GM11168 (cell line): Measurements from ENCODE around the gene DTL.
"Not testable (repeated sequence)": the region's sequence is repeated elsewhere in the genome, so short reads cannot be mapped to it uniquely, and the experiment has no call there.

Experiments
- in situ Hi-C: fragments of 300-500 bp; cut with MboI; formaldehyde crosslinking; loops from one replicate; pipeline ENCODE4 v1.12.0; 2022; ENCODE audit warnings: low sequenced_read_pairs; ENCODE audit not compliant: unreplicated experiment

The DTL gene, protein sequence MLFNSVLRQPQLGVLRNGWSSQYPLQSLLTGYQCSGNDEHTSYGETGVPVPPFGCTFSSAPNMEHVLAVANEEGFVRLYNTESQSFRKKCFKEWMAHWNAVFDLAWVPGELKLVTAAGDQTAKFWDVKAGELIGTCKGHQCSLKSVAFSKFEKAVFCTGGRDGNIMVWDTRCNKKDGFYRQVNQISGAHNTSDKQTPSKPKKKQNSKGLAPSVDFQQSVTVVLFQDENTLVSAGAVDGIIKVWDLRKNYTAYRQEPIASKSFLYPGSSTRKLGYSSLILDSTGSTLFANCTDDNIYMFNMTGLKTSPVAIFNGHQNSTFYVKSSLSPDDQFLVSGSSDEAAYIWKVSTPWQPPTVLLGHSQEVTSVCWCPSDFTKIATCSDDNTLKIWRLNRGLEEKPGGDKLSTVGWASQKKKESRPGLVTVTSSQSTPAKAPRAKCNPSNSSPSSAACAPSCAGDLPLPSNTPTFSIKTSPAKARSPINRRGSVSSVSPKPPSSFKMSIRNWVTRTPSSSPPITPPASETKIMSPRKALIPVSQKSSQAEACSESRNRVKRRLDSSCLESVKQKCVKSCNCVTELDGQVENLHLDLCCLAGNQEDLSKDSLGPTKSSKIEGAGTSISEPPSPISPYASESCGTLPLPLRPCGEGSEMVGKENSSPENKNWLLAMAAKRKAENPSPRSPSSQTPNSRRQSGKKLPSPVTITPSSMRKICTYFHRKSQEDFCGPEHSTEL

GRCh38 chr1:212035123-212035834 lies at the start of gene DTL, which contains the start of gene INTS7:
Gene DTL (plus strand): TSS chr1:212035748. CDS start chr1:212035891, 143 bp downstream.
Gene INTS7 (minus strand): TSS chr1:212035557. CDS start chr1:212035437, 120 bp downstream.
- in situ Hi-C loops: loop anchor here (25.0 kb wide), 1 partner anchor 348 kb away; the partner anchor contains the start of gene NEK2

GRCh38 chr1:211986628-211987254 lies 48.8 kb upstream of the DTL start:
- in situ Hi-C loops: no loop called here

- in situ Hi-C loops: no loop called here
Observed at GRCh38 chr1:211991695-211992094, 43.9 kb upstream of the DTL start.

- in situ Hi-C loops: not testable (repeated sequence)
Observed at GRCh38 chr1:211997426-211997825, 38.1 kb upstream of the DTL start.

- in situ Hi-C loops: no loop called here
Observed at GRCh38 chr1:212002536-212002935, 33.0 kb upstream of the DTL start.

DNA sequence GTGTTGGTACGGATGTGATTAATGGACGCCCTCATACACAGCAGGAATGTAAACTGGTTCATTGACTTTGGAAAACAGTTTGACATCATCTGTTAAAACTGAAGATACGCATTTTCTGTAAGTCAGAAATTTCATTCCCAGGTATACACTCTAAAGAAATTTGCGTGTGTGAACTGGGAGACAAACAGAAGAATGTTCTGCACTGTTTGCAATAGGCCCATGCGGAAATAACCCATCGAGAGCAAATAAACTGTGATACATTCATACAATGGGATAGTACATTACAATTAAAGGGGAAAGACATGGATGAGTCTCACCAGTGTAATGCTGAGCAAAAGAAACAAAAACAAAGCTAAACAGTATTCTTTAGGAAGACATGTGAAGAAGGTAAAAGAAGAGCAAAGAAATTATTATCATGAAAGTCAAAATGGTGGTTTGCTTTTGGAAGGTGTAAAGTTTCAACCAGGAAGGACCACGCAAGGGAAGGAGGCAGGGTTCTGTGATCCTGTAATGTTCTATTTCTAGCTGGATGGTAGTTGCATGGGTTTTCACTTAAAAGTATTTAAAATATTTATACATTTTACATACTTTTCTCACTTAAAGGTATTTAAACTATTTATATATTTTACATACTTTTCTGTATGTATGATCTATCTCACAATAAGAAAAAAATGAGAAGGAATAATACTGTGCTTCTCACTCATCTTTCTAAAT lies 30.5 kb upstream of the DTL start:
- in situ Hi-C loops: no loop called here

GRCh38 chr1:212007178-212007577 lies 28.4 kb upstream of the DTL start:
- in situ Hi-C loops: no loop called here

DNA sequence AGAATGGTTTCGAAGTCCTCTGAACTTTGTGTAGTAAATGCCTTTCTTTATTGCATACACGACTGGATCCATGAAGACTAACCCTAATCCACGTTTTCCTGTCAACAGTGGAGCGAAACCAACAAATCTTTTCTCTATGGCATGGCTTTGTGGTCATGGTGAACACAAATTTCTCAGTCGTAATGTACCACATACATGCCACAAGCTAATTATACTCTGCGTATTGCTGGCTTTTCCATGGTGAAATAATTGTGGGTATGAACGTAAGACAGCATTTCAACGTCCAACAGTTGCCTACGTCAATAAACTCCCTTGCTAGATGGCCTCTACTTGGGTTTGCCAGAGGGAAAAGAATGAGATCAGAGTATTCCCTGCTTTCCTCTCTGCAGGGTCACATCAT lies 27.7 kb upstream of the DTL start:
- in situ Hi-C loops: no loop called here

DNA sequence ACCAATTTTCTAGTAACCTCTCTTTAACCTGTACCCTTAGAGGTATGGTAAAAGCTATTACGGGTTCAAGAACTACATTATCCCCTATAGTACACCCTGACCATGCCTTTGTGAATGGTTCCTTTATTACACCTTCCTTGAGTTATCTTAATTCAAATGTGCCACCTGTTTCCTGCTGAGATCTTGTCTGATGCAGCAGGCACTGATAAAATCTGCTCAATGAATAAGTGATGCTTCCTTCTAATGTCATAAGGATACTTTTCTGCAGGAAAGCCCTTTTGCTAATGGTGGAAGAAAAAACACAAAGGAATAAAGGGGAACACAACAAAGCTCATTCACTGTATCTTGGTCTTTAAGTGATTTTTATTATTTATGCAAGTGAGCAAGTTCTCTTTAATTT lies 26.0 kb upstream of the DTL start:
- in situ Hi-C loops: no loop called here

DNA sequence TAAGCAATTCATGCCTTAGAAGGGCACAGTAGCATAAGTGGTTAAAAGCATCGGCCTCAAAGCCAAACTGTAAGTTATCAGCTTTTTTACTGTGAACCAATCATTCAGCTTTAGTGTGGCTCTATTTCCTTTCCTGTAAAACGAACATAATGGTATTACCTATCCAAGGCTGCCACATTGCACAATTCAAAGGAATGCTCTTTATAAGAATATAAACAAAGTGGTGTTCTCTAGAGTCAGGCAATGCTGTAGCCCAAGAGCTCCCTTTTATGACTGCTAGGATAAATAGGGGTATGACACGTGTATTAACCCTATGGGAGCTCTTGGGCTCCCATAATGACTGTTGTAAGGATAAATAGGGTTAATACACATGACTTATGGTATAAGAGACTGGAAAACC lies 25.5 kb upstream of the DTL start:
- in situ Hi-C loops: no loop called here

GRCh38 chr1:212012034-212012740 lies 23.4 kb upstream of the DTL start:
- in situ Hi-C loops: no loop called here

DNA sequence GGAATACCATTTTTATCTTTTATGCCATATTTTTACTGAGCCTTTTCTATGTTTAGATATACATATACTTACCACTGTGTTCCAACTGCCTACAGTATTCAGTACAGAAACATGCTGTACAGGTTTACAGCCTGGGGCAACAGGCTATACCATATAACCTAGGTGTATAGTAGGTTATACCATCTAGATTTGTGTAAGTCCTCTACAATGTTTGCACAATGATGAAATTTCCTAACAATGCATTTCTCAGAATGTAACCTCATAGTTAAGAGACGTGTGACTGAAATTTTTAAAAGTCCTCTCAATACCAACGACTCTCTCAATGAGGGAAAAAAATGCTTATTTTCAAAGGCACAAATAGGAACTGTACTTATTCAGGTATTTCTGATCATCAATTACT lies 21.9 kb upstream of the DTL start:
- in situ Hi-C loops: no loop called here

DNA sequence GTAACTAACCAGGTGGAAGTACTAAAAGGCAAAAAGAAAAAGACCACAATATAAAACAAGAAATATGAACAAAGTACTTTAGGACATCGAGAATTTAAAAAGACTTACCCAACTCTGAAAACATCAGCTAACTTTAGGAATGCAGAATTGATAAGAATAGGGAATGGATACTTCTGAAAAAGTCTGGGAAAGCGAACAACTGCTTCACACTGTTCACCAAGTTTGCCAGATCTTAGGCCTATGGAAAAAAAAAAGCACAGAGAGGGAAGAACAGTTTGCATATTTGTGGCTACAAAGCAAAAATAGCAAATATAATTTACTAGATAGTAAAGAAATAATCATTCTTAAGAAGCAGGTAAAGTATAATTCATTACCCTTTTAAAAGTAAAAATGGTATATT lies 14.6 kb upstream of the DTL start:
- in situ Hi-C loops: no loop called here

DNA sequence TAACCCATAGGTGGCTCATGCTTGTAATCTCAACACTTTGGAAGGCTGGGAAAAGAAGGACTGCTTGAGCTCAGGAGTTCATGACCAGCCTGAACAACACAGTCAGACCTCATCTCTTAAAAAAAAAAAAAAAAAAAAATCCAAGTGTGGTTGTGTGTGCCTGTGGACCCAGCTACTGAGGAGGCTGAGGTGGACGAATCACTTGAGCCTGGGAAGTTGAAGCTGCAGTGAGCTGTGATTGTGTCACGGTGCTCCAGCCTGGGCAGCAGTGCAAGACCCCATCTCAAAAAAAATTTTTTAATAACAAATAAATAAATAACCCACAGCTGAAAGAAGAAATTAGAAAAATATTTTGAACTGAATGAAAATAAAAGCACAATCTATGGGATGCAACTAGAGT lies 14.0 kb upstream of the DTL start:
- in situ Hi-C loops: no loop called here

DNA sequence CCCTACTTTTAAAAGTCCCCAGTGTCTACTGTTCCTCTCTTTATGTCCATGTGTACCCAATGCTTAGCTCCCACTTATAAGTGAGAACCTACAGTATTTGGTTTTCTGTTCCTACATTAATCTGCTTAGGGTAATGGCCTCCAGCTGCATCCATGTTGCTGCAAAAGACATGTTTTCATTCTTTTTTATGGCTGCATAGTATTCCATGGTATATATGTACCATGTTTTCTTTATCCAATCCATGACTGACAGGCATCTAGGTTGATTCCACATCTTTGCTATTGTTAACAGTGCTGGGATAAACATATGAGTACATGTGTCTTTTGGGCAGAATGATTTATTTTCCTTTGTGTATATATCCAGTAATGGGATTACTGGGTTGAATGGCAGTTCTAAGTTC lies 12.6 kb upstream of the DTL start:
- in situ Hi-C loops: not testable (repeated sequence)

GRCh38 chr1:212024469-212025149 lies 10.9 kb upstream of the DTL start:
- in situ Hi-C loops: loop anchor here (25.0 kb wide), 1 partner anchor 337 kb away; the partner anchor contains the start of gene NEK2

DNA sequence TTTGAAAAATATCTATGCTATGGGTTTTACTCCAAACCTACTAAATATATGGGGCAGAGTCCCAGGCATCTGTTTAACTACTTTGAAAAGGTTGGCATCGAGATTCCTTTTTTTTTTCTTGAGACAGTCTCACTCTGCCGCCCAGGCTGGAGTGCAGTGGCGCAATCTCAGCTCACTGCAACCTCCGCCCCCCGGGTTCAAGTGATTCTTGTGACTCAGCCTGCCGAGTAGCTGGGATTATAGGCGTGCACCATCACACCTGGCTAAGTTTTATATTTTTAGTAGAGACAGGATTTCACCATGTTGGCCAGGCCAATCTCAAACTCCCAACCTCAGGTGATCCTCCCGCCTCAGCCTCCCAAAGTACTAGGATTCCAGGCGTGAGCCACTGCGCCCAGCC lies 7.8 kb upstream of the DTL start:
- in situ Hi-C loops: loop anchor here (25.0 kb wide), 1 partner anchor 340 kb away; the partner anchor contains the start of gene NEK2

GRCh38 chr1:212030936-212031528 lies 4.5 kb upstream of the DTL start:
- in situ Hi-C loops: loop anchor here (25.0 kb wide), 1 partner anchor 344 kb away; the partner anchor contains the start of gene NEK2
